Activated T-helper 9 cell treated with anti-CD3 and anti-CD28 coated beads, Interleukin-2, amount 50 U/mL, for 16 hours (primary cell): ENCODE data around the gene TGFB1.
"Not testable (repeated sequence)": the region's sequence is repeated elsewhere in the genome, so short reads cannot be mapped to it uniquely, and the experiment has no call there.

Experiments used
- DNase-seq: peaks from one replicate; pipeline ENCODE4 v3.0.0-alpha.2; 2020; ENCODE audit warnings: low read depth

Gene TGFB1

DNA sequence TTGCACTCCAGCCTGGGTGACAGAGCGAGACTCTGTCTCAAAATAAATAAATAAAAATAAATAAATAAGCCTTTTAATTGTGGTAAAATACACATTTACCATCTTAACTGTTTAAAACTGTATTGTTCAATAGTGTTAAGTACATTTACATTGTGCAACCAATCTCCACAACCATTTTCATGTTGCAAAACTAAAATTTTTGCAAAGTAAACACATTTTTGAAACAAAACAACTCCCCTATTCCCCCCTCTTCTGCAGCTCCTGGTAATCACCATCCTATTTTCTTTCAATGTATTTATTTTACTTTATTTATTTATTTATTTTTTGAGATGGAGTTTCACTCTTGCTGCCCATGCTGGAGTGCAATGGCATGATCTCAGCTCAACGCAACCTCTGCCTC, 16.0 kb upstream of the TGFB1 start:
- no peak for DNase-seq

DNA sequence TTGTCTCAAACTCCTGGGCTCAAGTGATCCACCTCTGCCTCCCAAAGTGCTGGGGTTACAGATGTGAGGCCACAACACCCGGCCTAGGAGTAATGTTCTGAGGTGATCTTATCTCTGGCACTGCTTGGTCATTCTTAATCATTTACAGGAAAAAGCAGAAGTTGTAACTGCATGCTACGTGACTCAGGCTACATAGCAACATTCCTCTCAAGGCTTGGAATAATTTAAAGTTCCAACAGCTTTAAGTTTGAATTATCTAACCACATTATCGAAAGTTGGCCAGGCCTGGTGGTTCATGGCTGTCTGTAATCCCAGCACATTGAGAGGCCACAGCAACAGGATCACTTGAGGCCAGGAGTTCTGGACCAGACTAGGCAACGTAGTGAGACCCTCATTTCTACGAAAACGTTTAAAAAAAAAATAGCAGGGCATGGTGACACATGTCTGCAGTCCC, 14.2 kb upstream of the TGFB1 start:
- no peak for DNase-seq

- DNase-seq, result no peak
Measured at GRCh38 chr19:41366089-41366488, 12.4 kb upstream of the TGFB1 start.

- no peak for DNase-seq
Measured at GRCh38 chr19:41364524-41365391, 11.0 kb upstream of the TGFB1 start.

DNA sequence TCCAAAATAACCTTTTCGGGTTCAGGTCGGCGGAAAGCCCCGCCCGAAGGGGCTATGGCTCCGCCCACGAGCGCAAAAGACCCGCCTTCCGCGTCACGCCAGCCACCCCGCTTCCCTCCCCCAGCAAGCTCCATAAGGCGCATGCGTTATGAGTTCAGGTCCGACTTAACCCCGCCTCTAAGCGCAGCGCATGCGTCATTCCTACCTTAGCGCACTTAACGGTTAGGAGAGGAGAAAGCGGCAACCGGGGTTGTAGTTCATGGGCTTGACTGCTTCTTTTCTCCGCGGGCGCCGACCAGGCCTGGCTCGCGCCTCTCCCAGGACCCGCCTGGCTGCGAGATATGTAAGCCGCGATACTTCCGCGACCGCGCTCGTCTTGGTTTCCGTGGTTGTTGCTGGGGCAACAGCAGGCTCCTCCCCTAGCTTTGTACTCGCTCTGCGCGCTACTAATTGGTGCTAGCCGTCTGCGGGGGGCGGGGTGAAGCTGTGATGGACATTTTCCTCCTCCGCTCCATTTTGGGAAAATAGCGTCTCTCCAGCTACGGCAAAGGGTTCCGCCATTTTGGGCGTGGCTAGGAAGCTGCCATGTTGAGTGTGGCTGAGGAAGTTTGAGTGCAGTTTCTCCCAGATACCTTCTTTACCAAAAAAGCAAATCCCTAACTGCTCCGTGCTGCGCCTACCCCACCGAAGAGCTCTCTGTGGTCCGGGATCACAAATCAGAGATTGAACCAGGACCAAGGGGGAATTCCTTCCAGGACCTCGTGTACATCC, 10.2 kb upstream of the TGFB1 start, which contains the start of gene B9D2:
Gene B9D2, minus strand, starts transcription at position 397 of the 771 bp plus-strand sequence. CDS start 630 bp downstream, outside the sequence.
- peak; percentile 97 for DNase-seq

GRCh38 chr19:41363371-41363752, 9.6 kb upstream of the TGFB1 start:
- DNase-seq, result no peak

DNA sequence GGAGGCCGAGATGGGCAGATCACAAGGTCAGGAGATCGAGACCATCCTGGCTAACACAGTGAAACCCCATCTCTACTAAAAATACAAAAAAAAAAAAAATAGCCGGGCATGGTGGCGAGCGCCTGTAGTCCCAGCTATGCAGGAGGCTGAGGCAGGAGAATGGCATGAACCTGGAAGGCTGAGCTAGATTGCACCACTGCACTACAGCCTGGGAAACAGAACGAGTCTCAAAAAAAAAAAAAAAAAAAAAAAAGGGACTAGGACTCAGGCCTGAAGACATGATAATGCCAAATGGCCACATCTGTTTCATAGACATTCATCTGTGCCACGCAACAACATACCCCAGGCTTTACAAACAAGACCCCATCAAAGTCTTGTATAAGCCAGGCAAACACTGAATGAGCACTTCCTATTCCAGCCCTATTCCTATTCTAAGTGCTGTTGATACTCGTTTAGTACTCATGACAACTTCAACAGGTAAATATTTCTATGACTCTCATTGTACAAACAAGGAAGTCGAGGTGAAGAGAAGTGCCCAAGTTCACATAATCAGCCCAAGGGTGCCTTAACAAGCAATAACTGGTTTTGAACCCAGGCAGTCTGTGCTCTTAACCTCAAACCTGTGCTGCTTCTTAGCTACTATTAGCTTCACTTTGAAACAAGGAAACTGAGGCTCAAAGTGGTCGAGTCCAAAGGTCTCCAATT, 8.6 kb upstream of the TGFB1 start:
- no peak for DNase-seq

- DNase-seq, result no peak
Measured at GRCh38 chr19:41359741-41360140, 6.0 kb upstream of the TGFB1 start.

DNA sequence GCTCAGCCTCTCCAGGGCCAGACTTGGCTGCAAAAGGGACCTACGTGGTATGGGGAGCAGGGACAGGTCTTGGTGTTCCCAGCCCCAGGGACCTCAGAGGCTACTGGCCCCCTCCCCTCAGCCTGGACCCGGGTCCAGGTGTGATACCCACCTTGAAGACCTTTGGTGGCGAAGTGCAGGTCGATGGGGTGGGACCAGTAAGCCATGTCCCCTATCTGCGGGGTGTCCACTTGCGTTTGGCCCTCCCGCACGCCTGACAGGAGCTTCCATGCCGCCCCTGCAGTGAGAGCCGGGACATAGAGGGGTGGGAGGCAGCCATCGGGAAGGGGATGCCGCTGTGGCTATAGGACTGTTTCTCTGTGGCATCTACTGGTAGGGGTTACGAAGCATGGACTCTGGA, 4.0 kb upstream of the TGFB1 start:
- no peak for DNase-seq

- no peak for DNase-seq
Measured at GRCh38 chr19:41356984-41357739, 3.4 kb upstream of the TGFB1 start.

DNA sequence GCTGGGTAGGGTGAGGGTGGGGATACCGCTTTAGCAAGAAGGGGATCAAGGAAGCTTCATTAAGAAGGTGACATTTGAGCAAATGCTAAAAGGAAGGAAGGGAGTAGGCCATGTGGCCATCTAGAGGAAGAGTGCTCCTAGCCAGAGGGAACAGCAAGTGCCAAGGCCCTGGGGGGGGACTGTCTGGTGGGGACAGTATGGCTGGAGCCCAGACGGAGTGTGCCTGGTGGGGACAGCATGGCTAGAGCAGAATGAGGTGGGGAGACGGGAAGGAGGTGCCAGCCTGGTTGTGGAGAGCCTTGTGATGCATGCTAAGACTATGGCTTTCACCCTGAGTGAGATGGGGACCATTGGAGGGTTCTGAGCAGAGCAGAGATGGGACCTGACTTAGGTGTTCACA, 2.1 kb upstream of the TGFB1 start:
- no peak for DNase-seq

- no peak for DNase-seq
Measured at GRCh38 chr19:41355035-41355434, 1.3 kb upstream of the TGFB1 start.

DNA sequence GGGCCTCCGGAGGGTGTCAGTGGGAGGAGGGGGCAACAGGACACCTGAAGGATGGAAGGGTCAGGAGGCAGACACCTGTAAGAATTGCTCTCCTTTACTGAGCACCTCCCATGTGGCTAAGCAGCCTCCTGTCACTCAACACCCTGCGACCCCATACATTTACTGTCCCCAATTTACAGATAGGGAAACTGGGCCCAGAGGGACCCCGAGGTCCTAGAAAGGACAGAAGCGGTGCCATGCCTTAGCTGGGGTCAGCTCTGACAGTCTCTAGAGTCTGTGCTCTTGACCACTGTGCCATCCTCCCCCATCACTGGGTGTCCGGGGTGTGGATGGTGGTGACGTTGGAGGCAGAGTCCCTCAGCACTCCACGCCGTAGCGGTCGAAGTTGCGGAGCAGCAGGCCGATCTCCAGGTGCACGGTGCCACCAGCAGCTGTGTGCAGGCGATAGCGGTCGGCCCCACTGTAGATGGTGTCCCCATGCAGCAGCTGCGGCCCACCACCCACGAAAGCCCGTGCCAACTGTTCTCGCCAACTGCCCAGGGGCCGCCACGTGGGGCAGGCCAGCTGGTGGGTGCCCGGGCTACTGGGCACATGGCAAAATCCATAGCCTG, 726 bp upstream of the TGFB1 start:
- no peak for DNase-seq

GRCh38 chr19:41352609-41353465, 885 bp downstream of the TGFB1 start:
- DNase-seq, result peak; percentile 71

DNA sequence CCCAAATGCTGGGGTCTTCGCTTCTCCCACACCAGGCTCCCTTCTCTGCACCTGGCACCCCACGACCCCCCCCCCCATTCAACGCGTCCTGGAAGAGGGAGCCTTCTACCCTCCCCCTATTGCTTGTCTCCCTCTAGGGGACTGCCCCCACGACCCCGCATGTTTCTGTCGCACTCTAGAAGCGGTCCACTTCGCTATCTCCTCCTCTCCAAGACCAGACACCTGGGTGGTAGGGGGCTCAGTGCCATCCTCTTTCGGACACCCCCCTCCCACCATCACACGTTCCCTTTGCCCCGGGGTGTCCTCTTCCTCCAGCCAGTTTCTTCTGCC, 1.5 kb downstream of the TGFB1 start:
- no peak for DNase-seq

DNA sequence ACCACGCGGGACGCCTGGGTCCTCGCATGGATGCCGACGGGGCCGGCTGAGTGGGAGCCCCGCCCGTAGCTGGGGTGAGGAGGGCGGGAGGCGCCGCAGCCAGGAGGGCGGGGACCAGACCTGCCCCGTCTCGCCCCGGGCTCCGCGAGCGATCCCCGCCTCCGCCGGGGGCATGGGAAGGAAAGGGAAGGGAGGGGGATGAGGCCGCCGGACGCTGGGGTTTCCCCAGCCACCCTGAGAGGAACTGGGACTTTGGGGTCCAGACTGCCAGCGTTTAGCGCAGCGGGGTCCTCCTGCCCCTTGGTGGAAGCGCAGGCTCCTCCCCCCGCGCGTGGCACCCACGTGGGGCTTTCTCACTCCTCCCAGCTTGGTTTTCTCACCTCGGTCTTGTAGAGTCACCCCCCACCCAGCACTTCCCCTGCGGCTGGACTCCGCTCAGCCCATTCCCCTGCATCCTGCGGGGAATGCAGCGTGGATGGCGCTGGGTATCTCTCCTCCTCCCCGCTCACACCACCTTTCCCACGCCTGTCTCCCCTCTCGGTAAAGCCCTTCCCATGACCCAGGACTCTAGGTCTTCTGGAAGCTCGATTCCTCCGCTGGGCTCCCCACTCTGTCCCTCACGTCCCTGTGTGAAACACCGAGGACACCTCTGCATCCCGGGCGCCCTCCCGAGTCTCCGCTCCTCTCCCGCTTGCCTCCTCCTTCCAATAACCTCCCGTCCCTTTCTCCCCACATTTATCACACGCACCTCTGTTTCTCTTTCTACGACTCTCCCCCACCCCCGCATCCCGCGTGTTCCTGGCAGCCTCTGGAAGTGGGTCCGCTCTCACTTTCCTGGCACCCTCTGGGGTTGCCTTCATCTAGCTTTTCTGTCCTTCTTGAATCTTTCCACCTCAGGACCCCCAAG, 2.1 kb downstream of the TGFB1 start:
- DNase-seq, result peak; percentile 80

GRCh38 chr19:41350735-41351338, 2.9 kb downstream of the TGFB1 start:
- no peak for DNase-seq

DNA sequence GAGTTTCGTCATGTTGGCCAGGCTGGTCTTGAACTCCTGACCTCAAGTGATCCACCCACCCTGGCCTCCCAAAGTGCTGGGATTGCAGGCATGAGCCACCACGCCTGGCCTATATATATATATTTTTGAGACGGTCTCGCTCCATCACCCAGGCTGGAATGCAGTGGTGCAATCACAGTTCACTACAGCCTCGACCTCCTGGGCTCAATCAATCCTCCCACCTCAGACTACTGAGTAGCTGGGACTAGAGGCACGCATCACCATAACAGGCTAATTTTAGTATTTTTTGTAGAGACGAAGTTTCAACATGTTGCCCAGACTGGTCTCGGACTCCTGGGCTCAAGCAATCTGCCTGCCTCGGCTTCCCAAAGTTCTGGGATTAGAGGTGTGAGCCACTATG, 6.8 kb downstream of the TGFB1 start:
- not testable (repeated sequence) for DNase-seq

- no peak for DNase-seq
Measured at GRCh38 chr19:41344162-41344561, 9.6 kb downstream of the TGFB1 start.
